Right lobe of liver (tissue), 6 donors: ENCODE results near the gene MIDN. TPM values are rescaled to one million over a fixed set of nuclear protein-coding genes. Genes with fewer than 3 reads are reported as not detected.

Experiments
- ATAC-seq, 4 donors: fragments of 200-7000 bp; cut with Tn5 transposase; one replicate each; pipeline ENCODE4 v1.9.1; 2020; ENCODE audit warnings: mild to moderate bottlenecking in 4 of 4, moderate library complexity in 4 of 4
- DNase-seq, 3 donors: peaks; one replicate each; pipeline ENCODE4 v3.0.0-alpha.2; 2020
- H3K27ac ChIP-seq, 3 donors: fragments of 200-600 bp; one replicate each; pipeline ENCODE4 v1.8.0; 2022
- H3K27me3 ChIP-seq, 2 donors: fragments of 200-600 bp; one replicate each; pipeline ENCODE4 v1.8.0; 2022
- H3K36me3 ChIP-seq, 4 donors: fragments of 200-600 bp; sonication (generic) in 1 of 4; one replicate each; pipeline versions ENCODE4 v1.5.1 to v1.8.0; 2017 to 2022; ENCODE audit warnings: control low read depth in 1 of 4
- H3K4me1 ChIP-seq, 4 donors: fragments of 200-600 bp; sonication (generic) in 1 of 4; one replicate each; pipeline versions ENCODE4 v1.5.1 to v1.8.0; 2017 to 2022; ENCODE audit warnings: control low read depth in 1 of 4
- H3K4me3 ChIP-seq, 3 donors: fragments of 200-600 bp; one replicate each; pipeline ENCODE4 v1.8.0; 2022
- H3K9me3 ChIP-seq, 4 donors: fragments of 200-600 bp; sonication (generic) in 1 of 4; one replicate each; pipeline versions ENCODE4 v1.5.1 to v1.8.0; 2017 to 2022; ENCODE audit warnings: control low read depth in 1 of 4
- CTCF ChIP-seq, 4 donors: fragments of 200-600 bp in 3 of 4; fragments of 450-650 bp in 1 of 4; IDR thresholded peaks; one replicate each; pipeline versions ENCODE4 v1.5.1 to v1.8.0; 2016 to 2022; ENCODE audit warnings: antibody characterized with exemption in 4 of 4, mild to moderate bottlenecking in 2 of 4
- POLR2A ChIP-seq: fragments of 450-650 bp; IDR thresholded peaks from one replicate; pipeline ENCODE4 v1.6.1; 2017; ENCODE audit warnings: antibody characterized with exemption, mild to moderate bottlenecking
- WGBS: methylation state at CpG from one replicate; pipeline ENCODE4 v1.1.6; 2018; ENCODE audit warnings: low coverage, low lambda C conversion rate; ENCODE audit not compliant: insufficient coverage; ENCODE audit errors: missing lambda C conversion rate; 5-methylcytosine and 5-hydroxymethylcytosine counted together
- intact Hi-C, 2 donors: fragments of 100-400 bp; cut with DNase I; formaldehyde crosslinking; loops; one replicate each; pipeline versions ENCODE4 v1.11.2 to v1.14.1; 2022
- total RNA-seq, 6 experiments: library from RNA; depleted of rRNA in 2 of 6; stranded (reverse); fragments of >200 nt in 2 of 6; fragmentation: NEBNext Ultra II Directional in 3 of 6; extraction: Animal tissue kit (Norgen Biotek cat#: 25700) in 3 of 6; gene quantifications; one replicate each; pipeline versions ENCODE4 v1.1.0 to v1.2.4, GENCODE V29; 2016 to 2023
- donor health status: DM: no; HTN: yes; CAD: no.
- donor health status: DM: no; HTN: no; CAD: no.
- donor health status: DM: no; HTN: no; CAD: no.
- donor health status: DM: no; HTN: yes; CAD: no.
- donor health status: DM: no; HTN: yes; CAD: no.

Gene MIDN
- total RNA-seq, 6 experiments from 2014 or later = 22.3 to 55.1 (median 29.3) TPM

GRCh38 chr19:1249298-1249989, 1.1 kb downstream of the MIDN start:
- peak overlapping the region; percentile 90 to 98 (median 97) for H3K27ac ChIP-seq
- peak overlapping the region; percentile 75 to 92 (median 86) for H3K4me3 ChIP-seq
- H3K36me3 ChIP-seq = peaks cover 6 to 15% (median 8%) of the 10 kb centered on the region in 4 donors
- peaks cover 0 to 63% (median 27%) of the 10 kb centered on the region in 4 donors for H3K4me1 ChIP-seq
- TF ChIP-seq CTCF (IDR thresholded peaks at IDR 0.05) (no peak), POLR2A (peak; percentile 91)
- DNase-seq (peak; percentile 94 to 96 (median 95)), ATAC-seq (peak; percentile 1 to 24 (median 12))
- H3K27me3 ChIP-seq = no peaks in the 10 kb centered on the region
- intact Hi-C loops = no loop called here
- H3K9me3 ChIP-seq = no peaks in the 10 kb centered on the region
- WGBS = 0% methylated on average over 18 of the region's 102 CpGs

GRCh38 chr19:1249990-1250436, 1.6 kb downstream of the MIDN start:
- TF ChIP-seq CTCF (IDR thresholded peaks at IDR 0.05) (no peak), POLR2A (no peak)
- H3K4me3 ChIP-seq = peak overlapping the region; percentile 74 to 92 (median 86)
- ATAC-seq = no peak
- intact Hi-C loops = no loop called here
- DNase-seq = no peak
- 1% methylated on average over 16 of the region's 67 CpGs for WGBS
- H3K4me1 ChIP-seq = peaks cover 0 to 63% (median 28%) of the 10 kb centered on the region in 4 donors
- peaks cover 11 to 21% (median 12%) of the 10 kb centered on the region in 4 donors for H3K36me3 ChIP-seq
- no peaks in the 10 kb centered on the region for H3K27me3 ChIP-seq
- H3K9me3 ChIP-seq = no peaks in the 10 kb centered on the region
- peak overlapping the region; percentile 76 to 97 (median 94) for H3K27ac ChIP-seq

GRCh38 chr19:1250437-1251260, 2.3 kb downstream of the MIDN start:
- under 1% methylated on average over 26 of the region's 90 CpGs for WGBS
- no peak for ATAC-seq
- Histone ChIP-seq H3K27ac (peak overlapping the region; percentile 76 to 97 (median 94)), H3K4me1 (peaks cover 0 to 63% (median 27%) of the 10 kb centered on the region in 4 donors), H3K27me3 (no peaks in the 10 kb centered on the region), H3K9me3 (no peaks in the 10 kb centered on the region), H3K4me3 (peak overlapping the region; percentile 74 to 92 (median 86)), H3K36me3 (peaks cover 17 to 27% (median 18%) of the 10 kb centered on the region in 4 donors)
- intact Hi-C loops = no loop called here
- no peak for TF ChIP-seq CTCF (IDR thresholded peaks at IDR 0.05)
- DNase-seq = peak in 1 of 3 donors; percentile 60

- WGBS = 4% methylated on average over 10 of the region's 41 CpGs
Measured at GRCh38 chr19:1251330-1252220, 3.2 kb downstream of the MIDN start.

More at GRCh38 chr19:1251330-1252220, 3.2 kb downstream of the MIDN start:
- Histone ChIP-seq H3K4me3 (peak overlapping the region; percentile 74 to 92 (median 86)), H3K36me3 (peaks cover 17 to 36% (median 25%) of the 10 kb centered on the region in 4 donors), H3K27me3 (no peaks in the 10 kb centered on the region), H3K27ac (peak overlapping the region; percentile 76 to 97 (median 94)), H3K9me3 (no peaks in the 10 kb centered on the region), H3K4me1 (peaks cover 0 to 60% (median 24%) of the 10 kb centered on the region in 4 donors)
- DNase-seq (peak; percentile 82 to 89 (median 85)), ATAC-seq (peak; percentile 0 to 1 (median 0))
- intact Hi-C loops = no loop called here
- no peak for TF ChIP-seq CTCF (IDR thresholded peaks at IDR 0.05)
- TF ChIP-seq POLR2A = peak; percentile 24
